RPMI8226 (cell line): ENCODE measurements around the gene FAM53C.
"Not testable (repeated sequence)": the region's sequence is repeated elsewhere in the genome, so short reads cannot be mapped to it uniquely, and the experiment has no call there.

Experiments used
- DNase-seq: peaks from one replicate; pipeline ENCODE4 v3.0.0-alpha.2; 2015

The FAM53C gene

DNA sequence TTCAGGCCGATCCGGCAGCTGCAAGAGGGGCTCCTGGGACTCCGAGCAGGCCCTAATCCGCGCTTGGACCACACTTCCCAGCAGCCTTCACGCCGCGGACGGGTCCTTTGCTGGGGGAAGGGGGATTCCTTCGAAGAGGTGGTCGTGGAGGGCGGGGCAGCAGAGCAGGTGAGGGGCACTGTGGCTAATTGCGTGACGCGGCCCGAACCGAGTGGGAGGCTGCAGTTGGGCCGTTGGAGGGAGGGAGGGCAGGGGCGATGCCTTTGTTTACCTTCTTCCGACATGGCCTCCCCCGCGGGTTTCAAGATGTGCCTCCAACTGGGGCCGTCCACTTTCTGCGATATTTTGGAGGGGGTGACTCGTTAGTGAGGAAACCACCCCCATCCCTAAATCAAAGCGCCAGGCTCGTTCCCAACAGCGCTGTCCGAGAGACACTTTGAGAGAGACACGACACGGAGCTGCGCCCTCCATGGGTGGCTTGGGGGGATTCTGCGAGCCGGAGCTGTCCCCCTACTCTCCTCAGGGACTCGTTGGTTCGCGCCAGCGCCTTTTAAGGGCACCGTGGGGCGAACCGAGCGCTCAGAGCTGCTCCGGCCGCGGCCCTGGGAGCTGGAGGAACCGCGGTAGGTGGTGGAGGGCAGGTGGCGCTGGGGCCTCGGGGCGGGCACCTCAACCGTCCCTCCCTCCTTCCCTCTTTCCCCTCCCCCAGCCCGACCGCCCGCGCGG lies at the start of gene FAM53C:
Gene FAM53C, plus strand, starts transcription at position 582 of the 726 bp plus-strand sequence. CDS start 3,070 bp downstream, outside the sequence.
- peak; percentile 97 for DNase-seq

DNA sequence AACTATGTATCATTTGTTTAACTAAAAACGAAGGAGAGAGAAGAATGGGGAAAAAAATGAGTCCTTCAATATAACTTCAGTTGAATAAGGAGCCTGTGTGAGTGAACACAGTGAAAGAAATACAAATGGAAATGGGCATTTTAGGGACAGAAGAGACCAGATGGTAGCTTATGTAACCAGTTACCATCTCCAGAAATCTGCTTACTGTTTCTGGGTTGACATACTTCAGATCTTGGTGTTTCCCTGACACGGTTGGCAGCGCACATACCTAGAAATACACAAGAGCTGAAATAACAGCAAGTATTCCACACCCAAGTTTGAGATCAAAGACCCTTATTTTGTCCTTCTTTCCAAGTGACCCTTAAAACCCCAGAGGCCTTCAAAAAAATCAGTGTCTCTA lies 48.8 kb upstream of the FAM53C start:
- no peak for DNase-seq

DNA sequence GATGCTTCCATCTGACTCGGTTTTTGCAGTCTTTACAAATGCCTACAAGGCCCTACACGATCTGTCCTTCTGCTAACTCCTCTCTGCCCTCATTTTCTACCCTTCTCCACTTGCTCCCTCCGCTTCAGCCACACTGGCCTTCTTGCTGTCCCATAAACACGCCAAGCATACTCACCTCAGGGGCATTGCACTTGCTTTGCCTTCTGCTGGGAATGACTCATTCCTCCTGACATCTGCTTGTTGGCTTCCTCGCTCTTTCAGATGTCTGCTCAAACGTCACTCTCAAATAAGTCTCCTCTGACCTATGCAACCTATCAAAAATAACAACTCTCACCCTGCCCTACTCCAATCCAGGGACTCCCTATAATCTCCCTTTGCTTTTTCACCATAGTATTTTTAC lies 34.7 kb upstream of the FAM53C start:
- no peak for DNase-seq

DNA sequence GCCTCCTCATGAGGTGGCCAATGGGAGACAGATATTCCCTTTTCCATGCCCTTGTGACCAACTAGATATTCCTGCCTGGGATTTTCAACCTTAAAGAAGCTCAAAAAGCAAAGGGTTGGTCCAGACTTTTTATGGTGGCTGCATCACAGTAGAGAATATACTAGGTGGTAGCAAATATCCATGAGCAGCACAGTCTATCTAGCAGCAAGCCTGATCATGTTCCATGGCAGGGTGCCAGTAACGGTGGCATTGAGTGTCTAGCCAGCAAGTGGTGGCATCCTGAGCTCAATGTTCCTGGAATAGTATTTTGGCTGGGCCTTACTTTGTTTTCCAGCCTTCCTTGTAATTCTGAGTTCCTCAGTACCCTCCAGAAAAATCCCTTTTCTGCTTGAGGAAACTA lies 32.3 kb upstream of the FAM53C start:
- DNase-seq = peak; percentile 30

DNA sequence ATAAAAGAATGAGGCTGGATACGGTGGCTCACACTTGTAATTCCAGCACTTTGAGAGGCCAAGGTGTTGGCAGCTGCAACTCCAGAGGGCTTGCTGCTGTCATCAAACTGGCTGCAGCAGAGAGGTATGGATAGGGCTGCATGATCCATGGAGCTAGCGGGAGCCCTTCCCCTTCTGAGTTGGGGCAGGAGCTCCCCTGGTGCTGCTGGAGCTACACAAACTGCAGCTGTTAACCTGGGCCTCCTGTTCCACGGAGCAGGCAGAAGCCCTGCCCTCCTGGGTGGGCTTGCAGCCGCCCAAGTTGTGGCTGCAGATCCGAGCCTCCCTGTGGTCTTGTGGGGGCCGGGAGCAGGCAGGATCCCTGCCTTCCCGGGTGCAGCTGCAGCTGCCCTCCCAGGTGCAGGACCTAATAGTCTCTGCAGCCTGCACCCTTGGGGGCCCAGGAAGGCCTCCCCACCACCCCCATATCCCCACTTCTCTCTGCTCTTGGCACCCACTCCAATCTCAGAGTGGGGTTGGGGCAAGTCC lies 22.3 kb upstream of the FAM53C start:
- DNase-seq = no peak

DNA sequence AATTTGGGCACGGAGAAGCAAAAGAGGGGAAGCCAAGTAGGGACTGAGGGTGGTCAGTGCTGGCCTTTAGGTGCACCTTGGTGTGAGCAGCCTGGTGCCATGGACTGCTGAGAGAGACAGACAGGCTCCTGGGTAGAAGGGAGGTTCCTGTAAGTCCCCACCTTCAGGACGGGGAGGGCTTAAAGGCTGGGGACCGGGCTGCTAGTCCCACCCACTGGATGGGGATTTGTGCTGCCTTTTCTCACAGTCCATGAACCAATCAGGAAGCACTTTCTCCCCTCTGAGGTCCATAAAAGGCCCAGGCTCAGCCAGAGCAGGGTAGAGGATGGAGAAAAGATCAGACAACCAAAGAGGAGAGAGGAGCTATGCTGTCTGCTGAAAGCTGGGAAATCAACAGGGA lies 21.7 kb upstream of the FAM53C start:
- no peak for DNase-seq

DNA sequence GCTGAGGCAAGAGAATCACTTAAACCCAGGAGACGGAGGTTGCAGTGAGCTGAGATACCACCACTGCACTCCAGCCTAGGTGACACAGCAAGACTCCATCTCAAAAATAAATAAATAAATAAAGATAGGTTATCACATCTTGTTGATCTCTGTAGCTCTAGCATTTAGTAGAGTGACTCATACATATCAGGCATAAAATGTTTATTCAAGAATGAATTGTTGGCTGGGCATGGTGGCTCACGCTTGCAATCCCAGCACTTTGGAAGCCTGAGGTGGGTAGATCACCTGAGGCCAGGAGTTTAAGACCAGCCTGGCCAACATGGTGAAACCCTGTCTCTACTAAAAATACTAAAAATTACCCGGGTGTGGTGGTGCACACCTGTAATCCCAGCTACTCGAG lies 19.9 kb upstream of the FAM53C start:
- not testable (repeated sequence) for DNase-seq

DNA sequence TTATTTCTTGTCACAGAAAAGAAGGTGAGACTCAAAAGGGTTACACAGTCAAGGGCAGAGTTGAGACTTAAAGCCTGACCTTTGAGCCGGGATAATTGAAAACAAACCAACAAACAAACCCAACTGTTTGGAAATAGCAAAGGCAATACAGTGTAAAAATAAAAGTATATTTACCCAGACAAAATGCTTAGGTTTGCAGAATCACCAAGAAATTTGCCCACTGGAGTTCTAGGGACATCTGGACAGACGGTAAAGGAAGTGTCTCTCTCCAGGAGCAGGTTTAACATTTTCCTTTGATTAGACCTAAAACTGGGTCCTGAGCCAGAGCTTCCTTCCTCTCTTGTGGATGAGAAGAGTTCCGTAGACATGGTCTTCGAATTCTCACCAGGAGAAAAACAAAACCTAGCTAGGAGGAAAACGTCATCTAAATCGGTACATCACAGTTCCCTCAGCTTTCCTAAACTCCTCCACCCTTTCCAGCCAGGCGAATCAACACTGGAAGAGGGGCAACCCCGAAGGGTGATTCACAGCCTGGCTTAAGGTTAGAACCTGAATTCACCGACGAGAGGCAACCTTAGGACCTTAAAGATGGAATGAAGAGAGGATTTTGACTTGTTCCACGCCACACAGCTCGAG lies 7.1 kb upstream of the FAM53C start:
- DNase-seq = no peak

DNA sequence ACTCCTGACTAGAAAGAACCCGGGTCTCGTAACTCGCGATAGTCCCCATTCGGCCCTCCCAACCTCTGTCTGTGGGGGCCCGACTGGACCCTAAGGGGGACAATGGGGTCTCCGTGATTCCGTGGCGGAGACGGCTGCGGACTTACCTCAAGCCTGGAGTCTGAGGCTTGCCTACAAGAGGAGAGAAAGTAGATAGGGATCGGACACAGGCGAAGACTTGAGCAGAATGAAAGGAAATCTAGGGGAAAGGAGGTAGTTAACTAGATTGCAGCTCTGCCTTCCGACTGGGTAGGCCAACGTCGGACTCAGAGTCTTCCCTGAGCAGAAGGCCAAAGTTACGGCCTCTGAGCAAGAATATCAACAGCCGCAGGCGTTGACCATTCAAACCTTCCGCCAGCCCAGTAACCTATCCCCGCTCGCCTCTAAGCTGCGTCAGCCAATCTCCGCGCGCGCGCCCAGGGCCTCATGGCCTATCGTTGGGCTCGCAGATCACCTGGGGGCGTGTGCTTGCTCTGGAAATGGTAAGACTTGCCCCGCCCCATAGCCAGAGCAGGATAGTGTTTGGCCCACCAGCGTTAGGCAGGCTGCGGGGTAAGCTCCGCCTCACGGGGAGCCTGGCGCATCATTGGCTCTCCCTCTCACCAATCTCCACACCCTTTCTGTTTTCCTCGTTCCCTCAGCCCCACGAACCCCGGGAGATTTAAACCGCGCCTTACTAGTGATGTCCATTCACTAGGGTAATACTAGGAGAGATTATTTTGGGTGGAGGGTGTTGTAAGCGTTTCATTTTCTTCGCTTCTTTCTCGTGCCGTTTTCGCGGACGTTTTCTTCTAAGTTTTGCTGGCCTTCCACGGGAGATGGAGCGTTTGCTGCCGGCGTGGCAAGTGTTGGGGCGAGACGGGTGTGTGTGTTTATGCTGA lies 6.4 kb upstream of the FAM53C start, which contains the start of gene CDC25C:
Gene CDC25C, minus strand, starts transcription at position 356 of the 920 bp plus-strand sequence. CDS start 624 bp downstream, outside the sequence.
- DNase-seq = peak; percentile 99

DNA sequence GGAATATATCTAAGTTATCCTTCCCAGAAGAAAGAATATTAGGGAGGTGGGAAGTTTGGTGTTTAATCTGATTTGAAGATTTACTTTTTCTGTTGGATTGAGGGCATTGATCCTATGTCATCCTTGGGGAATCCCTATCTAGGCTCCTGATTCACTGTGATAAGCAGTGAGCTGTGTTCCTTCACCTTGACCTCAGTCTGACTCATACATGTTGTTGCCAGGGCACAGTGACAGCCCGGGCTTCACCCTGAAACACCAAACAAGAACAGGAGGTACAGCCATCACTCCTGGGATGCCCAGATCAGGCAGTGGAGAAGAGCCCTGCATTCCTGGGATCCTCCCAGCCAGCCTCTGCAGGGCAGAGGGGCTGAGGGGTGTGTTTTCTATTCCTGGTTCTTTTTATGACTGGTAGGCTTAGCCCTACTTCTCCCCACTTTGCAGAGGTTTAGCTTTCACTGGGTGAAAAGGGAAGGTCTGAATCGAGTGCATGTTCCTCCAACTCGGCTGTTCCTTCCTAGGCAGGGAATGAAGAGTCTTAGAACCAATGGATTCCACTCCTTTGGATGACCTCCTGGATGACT lies 3.1 kb upstream of the FAM53C start:
- no peak for DNase-seq

DNA sequence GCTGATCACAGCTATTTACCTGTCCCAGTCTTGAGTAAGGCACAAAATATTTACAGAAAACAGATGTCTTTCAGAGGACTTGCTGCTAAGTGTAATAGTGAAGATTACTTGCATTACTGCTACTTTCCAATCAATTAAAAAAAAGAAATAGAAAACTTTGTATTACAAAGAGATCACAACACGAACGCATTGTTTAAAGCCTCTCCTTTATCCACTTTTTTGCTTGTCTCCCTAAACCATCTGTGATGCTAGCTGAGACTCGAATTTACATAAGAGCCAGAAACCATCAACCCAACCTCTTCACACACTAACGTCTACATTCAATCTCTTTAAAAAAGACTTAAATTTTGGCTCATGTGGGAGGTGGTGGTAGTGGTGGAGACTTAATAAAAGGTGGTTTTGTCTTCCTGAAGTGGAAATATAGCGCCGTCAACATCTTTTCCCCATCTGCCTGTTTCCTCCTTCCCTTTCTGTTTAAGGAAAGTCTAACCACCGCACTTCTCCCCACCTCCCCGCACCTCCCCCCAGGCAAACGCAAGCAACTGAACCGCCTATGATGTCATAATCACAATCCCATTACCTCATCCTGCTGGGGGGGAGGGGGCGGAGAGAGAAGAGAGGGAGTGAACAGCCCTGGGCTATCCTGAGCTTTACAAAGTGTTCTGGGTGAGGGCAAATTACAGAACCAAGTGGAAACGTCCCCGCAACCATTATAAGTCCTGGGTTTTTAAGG lies 948 bp upstream of the FAM53C start:
- peak; percentile 77 for DNase-seq

DNA sequence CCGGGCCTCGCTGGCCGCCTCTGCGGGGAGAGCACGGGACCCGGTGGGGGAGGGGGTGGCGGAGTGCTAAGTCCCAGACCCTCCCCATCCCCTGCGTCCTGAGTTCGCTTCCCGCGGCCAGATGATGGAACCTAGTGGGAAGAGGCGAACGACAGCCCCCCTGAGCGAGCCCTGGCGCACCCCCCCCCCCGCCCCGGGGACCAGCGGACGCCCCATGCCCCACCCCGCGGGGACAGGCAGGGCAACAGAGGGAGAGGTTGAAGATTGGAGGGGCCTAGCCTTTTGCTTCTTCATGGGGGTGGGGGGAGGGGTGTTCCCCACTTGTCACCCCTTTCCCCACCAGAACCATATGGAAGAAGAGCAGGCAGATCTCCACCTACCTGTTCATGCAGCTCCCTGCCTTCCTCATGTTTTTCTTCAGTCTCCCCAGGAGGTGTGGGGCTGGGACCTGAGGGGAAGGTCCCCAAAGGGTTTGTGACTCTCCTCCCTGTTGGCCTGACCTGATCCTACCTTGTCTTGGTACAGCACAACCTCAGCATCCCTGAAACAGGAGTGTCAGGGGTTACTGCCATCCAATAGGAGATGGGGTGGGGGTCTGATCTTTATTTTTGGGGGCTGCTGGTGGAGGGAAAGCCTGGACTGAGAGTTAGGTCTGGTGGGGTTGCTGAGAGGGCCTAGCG lies 485 bp downstream of the FAM53C start:
- peak; percentile 26 for DNase-seq

DNA sequence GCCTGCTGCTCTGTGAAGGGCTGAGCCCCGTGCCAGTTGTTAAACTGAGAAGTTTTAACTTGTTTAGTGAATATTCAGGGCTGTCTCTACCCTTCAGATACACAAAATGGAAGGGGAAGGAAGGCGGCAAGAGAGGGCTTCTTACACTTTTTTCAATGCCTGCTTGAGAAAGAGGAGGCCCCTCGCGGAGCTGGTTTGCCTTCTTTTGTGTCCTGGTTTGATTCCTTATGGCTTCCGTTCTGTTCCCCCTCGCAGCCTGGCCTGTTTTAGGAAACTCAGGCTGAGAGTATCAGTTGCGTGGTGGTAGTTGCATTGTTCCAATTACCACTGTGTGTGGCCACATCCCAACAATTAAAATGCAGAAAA lies 1.0 kb downstream of the FAM53C start:
- peak; percentile 8 for DNase-seq

DNA sequence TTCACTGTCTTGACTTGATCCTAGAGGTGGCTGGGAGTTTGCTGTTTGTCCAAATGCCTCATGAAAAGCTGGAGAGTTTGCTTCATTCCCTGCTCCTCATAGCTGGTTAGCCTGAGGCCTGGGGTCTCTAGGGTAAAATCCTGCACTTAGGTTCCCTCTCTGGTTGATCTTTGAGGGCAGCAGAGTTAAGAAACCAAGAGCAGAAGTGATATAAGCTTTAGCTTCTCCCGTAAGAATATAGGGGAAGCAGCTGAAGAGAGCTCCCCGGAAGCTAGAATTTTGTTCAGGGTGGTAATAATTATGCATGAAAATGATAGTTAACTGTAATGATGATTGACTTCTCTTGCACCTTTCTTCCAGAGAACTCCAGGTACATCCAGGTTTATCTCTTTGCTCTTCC lies 1.4 kb downstream of the FAM53C start:
- DNase-seq = no peak

DNA sequence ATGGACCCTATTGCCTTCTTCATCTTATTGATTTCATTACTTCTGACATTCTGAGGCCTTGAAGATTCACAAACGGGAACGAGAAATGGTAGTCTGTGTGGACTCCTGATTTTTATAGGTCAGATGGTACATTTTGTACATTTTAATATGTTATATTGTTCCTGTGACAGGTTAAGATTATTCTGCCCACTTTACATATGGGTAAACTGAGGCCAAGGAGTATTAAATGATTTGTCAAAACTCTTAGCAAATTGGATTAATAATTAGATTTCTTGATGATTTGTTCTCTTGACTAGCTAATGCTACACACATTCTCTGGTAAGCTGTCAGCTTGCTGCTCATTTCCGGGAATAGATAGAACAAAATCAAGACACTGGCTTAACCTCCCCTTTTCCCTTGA lies 1.9 kb downstream of the FAM53C start:
- no peak for DNase-seq

DNA sequence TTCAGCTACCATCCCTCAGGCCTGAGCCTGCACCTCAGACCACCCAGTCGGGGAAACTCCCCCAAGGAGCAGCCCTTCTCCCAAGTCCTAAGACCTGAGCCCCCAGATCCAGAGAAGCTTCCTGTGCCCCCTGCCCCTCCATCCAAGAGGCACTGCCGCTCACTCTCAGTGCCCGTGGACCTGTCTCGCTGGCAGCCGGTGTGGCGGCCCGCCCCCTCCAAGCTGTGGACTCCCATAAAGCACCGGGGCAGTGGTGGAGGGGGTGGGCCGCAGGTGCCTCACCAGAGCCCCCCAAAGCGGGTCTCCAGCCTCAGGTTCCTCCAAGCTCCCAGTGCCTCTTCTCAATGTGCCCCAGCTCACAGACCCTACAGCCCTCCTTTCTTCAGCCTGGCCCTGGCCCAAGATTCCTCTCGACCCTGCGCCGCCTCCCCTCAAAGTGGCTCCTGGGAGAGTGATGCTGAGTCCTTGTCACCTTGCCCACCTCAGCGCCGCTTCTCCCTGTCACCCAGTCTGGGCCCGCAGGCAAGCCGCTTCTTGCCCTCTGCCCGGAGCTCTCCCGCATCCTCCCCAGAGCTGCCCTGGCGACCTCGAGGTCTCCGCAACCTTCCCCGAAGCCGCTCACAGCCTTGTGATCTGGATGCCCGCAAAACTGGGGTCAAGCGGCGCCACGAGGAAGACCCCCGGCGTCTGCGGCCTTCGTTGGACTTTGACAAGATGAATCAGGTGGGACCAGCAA lies 7.0 kb downstream of the FAM53C start:
- DNase-seq = no peak

DNA sequence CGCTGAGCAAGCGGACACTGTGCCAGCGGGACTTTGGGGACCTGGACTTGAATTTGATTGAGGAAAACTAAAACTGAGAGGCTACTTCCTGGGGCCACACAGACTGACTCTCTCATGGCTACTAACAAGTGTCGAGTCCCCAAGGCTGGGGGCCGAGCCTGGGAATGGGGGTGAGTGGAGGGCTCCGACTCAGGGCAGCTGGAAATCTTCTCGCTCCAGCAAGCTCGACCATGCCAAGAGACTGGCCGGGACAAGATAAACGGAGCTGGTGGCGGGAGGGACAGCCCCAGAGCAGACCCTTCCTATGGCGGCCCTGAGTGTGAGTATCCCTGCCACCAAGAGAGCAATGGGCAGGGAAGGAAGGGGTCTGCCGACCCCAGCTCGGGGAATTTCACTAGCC lies 8.8 kb downstream of the FAM53C start:
- no peak for DNase-seq

DNA sequence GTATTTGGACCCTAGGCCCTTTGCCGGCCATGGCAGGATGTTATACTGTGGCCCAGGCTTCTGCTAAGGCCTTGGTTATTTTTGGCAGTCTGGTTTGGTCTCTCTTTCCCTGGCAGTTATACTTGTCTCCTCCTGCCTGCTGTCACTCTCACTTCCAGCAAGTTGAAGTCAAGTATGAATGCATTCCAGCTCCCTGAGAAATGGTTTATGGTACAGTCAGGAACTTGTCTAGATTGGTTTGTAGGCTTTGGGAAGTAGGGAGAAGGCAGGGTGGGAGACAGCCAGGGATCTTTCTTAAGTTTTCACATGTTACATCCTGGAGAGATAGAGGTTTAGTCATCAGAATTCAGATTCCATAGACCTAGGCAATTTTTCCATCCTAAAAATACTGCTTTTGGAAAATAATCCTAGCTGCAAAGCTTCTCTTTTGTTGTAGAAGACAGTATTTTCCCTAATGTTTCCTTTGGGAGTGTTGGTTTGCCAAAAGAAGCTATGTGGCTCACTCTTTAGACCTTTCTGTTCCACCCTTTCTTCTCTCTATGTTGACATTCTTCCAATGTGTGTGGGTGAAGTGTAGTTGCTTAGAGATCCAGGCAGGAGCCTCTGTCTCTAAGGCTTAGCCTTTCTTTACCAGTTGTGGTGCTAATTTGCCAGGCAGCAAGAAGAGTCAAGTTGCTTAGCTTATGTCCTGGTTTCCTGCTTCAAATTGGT lies 11.9 kb downstream of the FAM53C start:
- no peak for DNase-seq

DNA sequence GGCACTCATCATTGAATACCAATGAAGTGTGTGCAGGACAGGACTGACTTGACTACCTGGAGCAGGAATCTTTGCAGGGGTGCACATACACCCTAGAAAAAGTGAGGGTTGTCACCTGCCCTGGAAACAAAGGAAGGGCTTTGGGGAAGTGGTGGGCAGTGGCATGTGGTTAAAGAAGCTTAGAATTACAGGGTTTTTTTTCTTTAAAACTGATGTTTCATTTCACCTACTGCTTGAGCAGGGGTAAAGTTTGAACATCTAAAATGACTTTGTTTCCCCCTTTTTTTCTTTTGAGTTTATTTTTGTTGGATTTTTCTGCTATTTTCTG lies 12.5 kb downstream of the FAM53C start:
- no peak for DNase-seq

DNA sequence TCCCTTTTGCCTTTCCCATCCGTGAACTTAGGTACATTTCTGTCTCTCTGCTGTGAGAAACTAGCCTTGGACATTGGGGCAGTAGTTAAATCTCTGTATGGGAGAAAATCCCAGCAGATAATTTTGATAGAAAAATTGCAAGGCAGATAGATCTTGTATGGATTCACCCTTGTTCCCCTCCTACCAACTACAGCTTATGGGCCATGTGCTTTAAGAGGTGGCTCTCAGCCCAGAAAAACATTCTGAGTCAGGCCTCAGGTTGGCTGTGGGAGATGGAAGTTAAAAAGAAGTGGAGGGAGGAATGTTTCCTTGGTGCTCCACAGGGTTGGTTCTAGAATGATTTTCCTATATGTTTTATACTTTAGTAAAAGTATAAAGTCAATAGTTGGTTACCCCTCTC lies 13.0 kb downstream of the FAM53C start:
- DNase-seq = no peak
